GM12878 (cell line): Measurements from ENCODE around the gene IQCK.

ENCODE experiments used
- ASH2L ChIP-seq: fragments of 300-600, 200-600 bp; sonication (generic); IDR thresholded peaks from 2 replicates; pipeline ENCODE4 v1.6.1; 2017; ENCODE audit warnings: low read depth, mild to moderate bottlenecking, borderline replicate concordance
- ATF7 ChIP-seq: fragments of 450-650 bp; IDR thresholded peaks from 2 replicates; pipeline ENCODE4 v1.6.1; 2016; ENCODE audit warnings: low read depth, mild to moderate bottlenecking
- BCL11A ChIP-seq: IDR thresholded peaks from 2 replicates; pipeline ENCODE4 v1.6.1; 2011; ENCODE audit warnings: low read depth, low read length
- MAX ChIP-seq: IDR thresholded peaks from 2 replicates; pipeline ENCODE4 v1.6.1; 2012; ENCODE audit warnings: low read depth, low read length, improper control_type of control experiment
- MTA3 ChIP-seq: IDR thresholded peaks from 2 replicates; pipeline ENCODE4 v1.6.1; 2012; ENCODE audit warnings: low read length, inconsistent platforms, borderline replicate concordance
- PRDM15 ChIP-seq: fragments of 450-650 bp; formaldehyde crosslinking; IDR thresholded peaks from 2 replicates; pipeline ENCODE4 v1.4.0; 2020; ENCODE audit warnings: mild to moderate bottlenecking, moderate library complexity
- SMARCA5 ChIP-seq: fragments of 450-650 bp; IDR thresholded peaks from 2 replicates; pipeline ENCODE4 v1.6.1; 2017; ENCODE audit warnings: mild to moderate bottlenecking
- ZBTB4 ChIP-seq: fragments of 450-650 bp; formaldehyde crosslinking; IDR thresholded peaks from 2 replicates; pipeline ENCODE4 v1.4.0; 2022; ENCODE audit warnings: mild to moderate bottlenecking, moderate library complexity

- TF ChIP-seq PRDM15 (CRISPR knock-in tag) (no peak), SMARCA5 (no peak), MAX (no peak), ASH2L (no peak), BCL11A (no peak), ATF7 (no peak), ZBTB4 (CRISPR knock-in tag) (no peak), MTA3 (no peak)
Observed at GRCh38 chr16:19899605-19899955, 181.5 kb downstream of the IQCK start.
